BE2C (cell line): ENCODE measurements around the gene PALMD.

Experiments
- DNase-seq: peaks from one replicate; pipeline ENCODE4 v3.0.0-alpha.2; 2020
- H3K27me3 ChIP-seq: fragments of 250-450 bp; sonication (Bioruptor Pico); 2 replicates; pipeline ENCODE4 v1.5.1; 2020; ENCODE audit warnings: mild to moderate bottlenecking
- H3K36me3 ChIP-seq: fragments of 250-450 bp; sonication (Bioruptor Pico); 2 replicates; pipeline ENCODE4 v1.5.1; 2020; ENCODE audit warnings: mild to moderate bottlenecking
- H3K4me1 ChIP-seq: fragments of 250-450 bp; sonication (Bioruptor Pico); 2 replicates; pipeline ENCODE4 v1.5.1; 2020
- H3K4me3 ChIP-seq: 2 replicates; pipeline ENCODE4 v1.5.1; 2011; ENCODE audit warnings: low read depth, low read length
- H3K9me3 ChIP-seq: fragments of 250-450 bp; sonication (Bioruptor Pico); 2 replicates; pipeline ENCODE4 v1.5.1; 2020
- TF ChIP-seq, protein P1 (sequence below): IDR thresholded peaks from 2 replicates; pipeline ENCODE4 v1.5.1; 2012; ENCODE audit warnings: mild to moderate bottlenecking, low read depth, low read length

The PALMD gene

GRCh38 chr1:99639408-99639807 is 6.5 kb upstream of the PALMD start:
- DNase-seq: no peak
- Histone ChIP-seq H3K4me3 (no peak overlapping the region), H3K4me1 (peaks cover 10% of the 10 kb centered on the region; the same call in 1 of the 2 replicates), H3K36me3 (no peaks in the 10 kb centered on the region), H3K9me3 (no peaks in the 10 kb centered on the region), H3K27me3 (no peaks in the 10 kb centered on the region)
- TF ChIP-seq, protein P1, sequence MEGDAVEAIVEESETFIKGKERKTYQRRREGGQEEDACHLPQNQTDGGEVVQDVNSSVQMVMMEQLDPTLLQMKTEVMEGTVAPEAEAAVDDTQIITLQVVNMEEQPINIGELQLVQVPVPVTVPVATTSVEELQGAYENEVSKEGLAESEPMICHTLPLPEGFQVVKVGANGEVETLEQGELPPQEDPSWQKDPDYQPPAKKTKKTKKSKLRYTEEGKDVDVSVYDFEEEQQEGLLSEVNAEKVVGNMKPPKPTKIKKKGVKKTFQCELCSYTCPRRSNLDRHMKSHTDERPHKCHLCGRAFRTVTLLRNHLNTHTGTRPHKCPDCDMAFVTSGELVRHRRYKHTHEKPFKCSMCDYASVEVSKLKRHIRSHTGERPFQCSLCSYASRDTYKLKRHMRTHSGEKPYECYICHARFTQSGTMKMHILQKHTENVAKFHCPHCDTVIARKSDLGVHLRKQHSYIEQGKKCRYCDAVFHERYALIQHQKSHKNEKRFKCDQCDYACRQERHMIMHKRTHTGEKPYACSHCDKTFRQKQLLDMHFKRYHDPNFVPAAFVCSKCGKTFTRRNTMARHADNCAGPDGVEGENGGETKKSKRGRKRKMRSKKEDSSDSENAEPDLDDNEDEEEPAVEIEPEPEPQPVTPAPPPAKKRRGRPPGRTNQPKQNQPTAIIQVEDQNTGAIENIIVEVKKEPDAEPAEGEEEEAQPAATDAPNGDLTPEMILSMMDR: no peak

DNA sequence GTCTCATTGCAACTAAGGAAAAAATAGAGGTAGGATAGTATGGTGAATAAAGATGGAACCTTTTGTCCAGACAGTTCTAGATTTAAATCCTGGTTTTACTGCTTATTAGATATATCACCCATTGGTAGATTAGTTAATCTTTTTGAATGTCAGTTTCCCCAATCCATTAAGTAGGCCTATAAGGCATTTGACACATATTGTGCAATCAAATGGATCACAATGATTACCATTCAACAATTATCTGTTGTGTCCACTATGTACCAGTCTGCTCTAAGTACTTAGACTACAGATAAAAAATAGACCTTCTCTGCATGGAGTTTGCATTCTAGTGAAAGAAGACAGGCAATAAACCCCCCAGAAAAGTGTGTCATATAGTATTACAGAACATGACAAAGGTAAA is 6.0 kb upstream of the PALMD start:
- TF ChIP-seq, protein P1: no peak
- no peaks in the 10 kb centered on the region for H3K36me3 ChIP-seq
- peaks cover 12% of the 10 kb centered on the region; the same call in 1 of the 2 replicates for H3K4me1 ChIP-seq
- no peaks in the 10 kb centered on the region for H3K9me3 ChIP-seq
- no peaks in the 10 kb centered on the region for H3K27me3 ChIP-seq
- DNase-seq: no peak
- H3K4me3 ChIP-seq: no peak overlapping the region

GRCh38 chr1:99640672-99641071 is 5.2 kb upstream of the PALMD start:
- Histone ChIP-seq H3K4me1 (peaks cover 12% of the 10 kb centered on the region; the same call in 1 of the 2 replicates), H3K27me3 (no peaks in the 10 kb centered on the region), H3K9me3 (no peaks in the 10 kb centered on the region), H3K36me3 (no peaks in the 10 kb centered on the region), H3K4me3 (no peak overlapping the region)
- TF ChIP-seq, protein P1: no peak
- no peak for DNase-seq

GRCh38 chr1:99641558-99641957 is 4.4 kb upstream of the PALMD start:
- TF ChIP-seq, protein P1: no peak

GRCh38 chr1:99642053-99642452 is 3.9 kb upstream of the PALMD start:
- Histone ChIP-seq H3K4me3 (no peak overlapping the region), H3K4me1 (peaks cover 7% of the 10 kb centered on the region; the same call in 1 of the 2 replicates), H3K9me3 (no peaks in the 10 kb centered on the region), H3K36me3 (no peaks in the 10 kb centered on the region), H3K27me3 (no peaks in the 10 kb centered on the region)
- DNase-seq: no peak
- TF ChIP-seq, protein P1: no peak

More at GRCh38 chr1:99641558-99641957, 4.4 kb upstream of the PALMD start:
- Histone ChIP-seq H3K4me1 (peaks cover 11% of the 10 kb centered on the region; the same call in 1 of the 2 replicates), H3K9me3 (no peaks in the 10 kb centered on the region), H3K4me3 (no peak overlapping the region), H3K27me3 (no peaks in the 10 kb centered on the region), H3K36me3 (no peaks in the 10 kb centered on the region)
- no peak for DNase-seq

GRCh38 chr1:99643021-99643779 is 2.7 kb upstream of the PALMD start:
- no peaks in the 10 kb centered on the region for H3K36me3 ChIP-seq
- H3K9me3 ChIP-seq: no peaks in the 10 kb centered on the region
- peaks cover 13% of the 10 kb centered on the region; the same call in 1 of the 2 replicates for H3K4me1 ChIP-seq
- H3K27me3 ChIP-seq: no peaks in the 10 kb centered on the region
- DNase-seq: no peak
- no peak overlapping the region for H3K4me3 ChIP-seq
- TF ChIP-seq, protein P1: no peak
